H1 (cell line): ENCODE results near the gene PRKCA.

Experiments
- CHD2 ChIP-seq: IDR thresholded peaks from 2 replicates; pipeline ENCODE4 v1.6.1; 2012; ENCODE audit warnings: low read length, improper control_type of control experiment
- KDM5A ChIP-seq: fragments of 200-600 bp; IDR thresholded peaks from 2 replicates; pipeline ENCODE4 v1.7.1; 2012; ENCODE audit warnings: mild to moderate bottlenecking, low read length, inconsistent platforms, mixed read lengths
- POLR2A ChIP-seq, 2 experiments: IDR thresholded peaks; 1 replicate in 1 of 2; 2 replicates in 1 of 2; pipeline ENCODE4 v1.6.1; 2011; ENCODE audit warnings: low read depth in 2 of 2, low read length in 2 of 2, mild to moderate bottlenecking in 2 of 2; ENCODE audit errors: control extremely low read depth in 1 of 2
- SIN3A ChIP-seq, 2 experiments: IDR thresholded peaks in 1 of 2; conservative IDR thresholded peaks in 1 of 2; 2 replicates each; pipeline ENCODE4 v1.6.1; 2011 to 2012; ENCODE audit warnings: low read length in 2 of 2, improper control_type of control experiment in 1 of 2, low read depth in 1 of 2, mild to moderate bottlenecking in 1 of 2
- YY1 ChIP-seq: IDR thresholded peaks from 2 replicates; pipeline ENCODE4 v1.6.1; 2011; ENCODE audit warnings: low read depth, mild to moderate bottlenecking, low read length
- TF ChIP-seq, protein P1 (sequence below), 3 experiments: IDR thresholded peaks; 1 replicate in 2 of 3; 2 replicates in 1 of 3; pipeline versions ENCODE4 v1.5.1 to v1.6.1; 2011; ENCODE audit warnings: low read length in 3 of 3, mild to moderate bottlenecking in 3 of 3, inconsistent platforms in 2 of 3, low read depth in 1 of 3, moderate library complexity in 1 of 3; ENCODE audit not compliant: insufficient read depth in 1 of 3; ENCODE audit errors: control extremely low read depth in 1 of 3

DNA sequence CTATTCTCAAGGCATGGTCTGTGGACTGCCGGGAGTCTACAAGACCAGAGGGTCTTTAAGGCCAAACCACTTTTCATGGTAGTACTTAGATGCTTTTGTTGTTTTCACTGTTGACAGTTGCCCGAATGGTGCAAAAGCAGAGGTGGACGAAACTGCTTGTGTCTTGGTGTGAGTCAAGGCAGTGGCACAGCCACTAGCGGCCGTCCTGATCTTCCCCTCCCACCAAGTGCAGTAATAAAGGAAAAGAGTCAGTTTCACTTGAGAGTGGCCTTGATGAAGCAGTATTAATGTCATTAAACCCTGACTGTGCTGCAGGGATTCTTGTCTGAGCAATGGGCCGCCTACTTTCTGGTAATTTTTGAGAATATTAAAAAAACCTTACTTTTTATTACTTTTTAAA, 109.1 kb downstream of the PRKCA start:
- TF ChIP-seq, protein P1, sequence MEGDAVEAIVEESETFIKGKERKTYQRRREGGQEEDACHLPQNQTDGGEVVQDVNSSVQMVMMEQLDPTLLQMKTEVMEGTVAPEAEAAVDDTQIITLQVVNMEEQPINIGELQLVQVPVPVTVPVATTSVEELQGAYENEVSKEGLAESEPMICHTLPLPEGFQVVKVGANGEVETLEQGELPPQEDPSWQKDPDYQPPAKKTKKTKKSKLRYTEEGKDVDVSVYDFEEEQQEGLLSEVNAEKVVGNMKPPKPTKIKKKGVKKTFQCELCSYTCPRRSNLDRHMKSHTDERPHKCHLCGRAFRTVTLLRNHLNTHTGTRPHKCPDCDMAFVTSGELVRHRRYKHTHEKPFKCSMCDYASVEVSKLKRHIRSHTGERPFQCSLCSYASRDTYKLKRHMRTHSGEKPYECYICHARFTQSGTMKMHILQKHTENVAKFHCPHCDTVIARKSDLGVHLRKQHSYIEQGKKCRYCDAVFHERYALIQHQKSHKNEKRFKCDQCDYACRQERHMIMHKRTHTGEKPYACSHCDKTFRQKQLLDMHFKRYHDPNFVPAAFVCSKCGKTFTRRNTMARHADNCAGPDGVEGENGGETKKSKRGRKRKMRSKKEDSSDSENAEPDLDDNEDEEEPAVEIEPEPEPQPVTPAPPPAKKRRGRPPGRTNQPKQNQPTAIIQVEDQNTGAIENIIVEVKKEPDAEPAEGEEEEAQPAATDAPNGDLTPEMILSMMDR (IDR thresholded peaks at IDR 0.05; ENCODE audit: control extremely low read depth in 1 of 3, insufficient read depth in 1 of 3, low read depth in 1 of 3, low read length in 3 of 3): no peak
- no peak for TF ChIP-seq CHD2
- no peak for TF ChIP-seq POLR2A (IDR thresholded peaks at IDR 0.05; ENCODE audit: control extremely low read depth in 1 of 2, low read depth in 2 of 2, low read length in 2 of 2)
- no peak for TF ChIP-seq YY1
- TF ChIP-seq SIN3A (conservative IDR thresholded peaks at IDR 0.05 in 1 of 2, IDR thresholded peaks at IDR 0.05 in 1 of 2; ENCODE audit: low read depth in 1 of 2, low read length in 2 of 2): no peak
- TF ChIP-seq KDM5A: no peak
